ENCODE results near the gene DEPDC4. TPM values are rescaled to one million over a fixed set of nuclear protein-coding genes. Genes with fewer than 3 reads are reported as not detected.
"Not testable (repeated sequence)": the region's sequence is repeated elsewhere in the genome, so short reads cannot be mapped to it uniquely, and the experiment has no call there.

DEPDC4 gene
- total and polyA plus RNA-seq, 2 of the 13 experiments (the other 11 are each of a cell fraction or from before 2014, with no cell fraction given): 2.2 to 5.7 TPM

- H3K9ac ChIP-seq (ENCODE audit: insufficient read depth, low read depth, low read length); FAIRE-seq; H4K20me1 ChIP-seq (ENCODE audit: insufficient read depth, low read length); H2AFZ ChIP-seq (ENCODE audit: low read length); H3K9me3 ChIP-seq (ENCODE audit: low read length); POLR2A ChIA-PET; DNase-seq (ENCODE audit: low spot score); H3K4me1 ChIP-seq (ENCODE audit: insufficient read depth, low read length); ATAC-seq; H3K79me2 ChIP-seq (ENCODE audit: insufficient read depth, low read length); H3K27me3 ChIP-seq (ENCODE audit: control insufficient read depth in 1 of 2, insufficient read depth in 2 of 2, low read length in 2 of 2); H3K4me2 ChIP-seq (ENCODE audit: low read depth, low read length); H3K4me3 ChIP-seq (replicated peaks in 1 of 3; ENCODE audit: insufficient read depth in 1 of 3, low read depth in 2 of 3, low read length in 3 of 3); BruUV-seq (replicated peaks); intact Hi-C loops (cut with micrococcal nuclease; ENCODE audit: unreplicated experiment); H3K27ac ChIP-seq (ENCODE audit: extremely low read length, insufficient read depth, low read length); in situ Hi-C loops (cut with HindIII; ENCODE audit: extremely low pct_ligation_motif_present, low pct_unique_long_range_greater_than_20kb); CTCF ChIA-PET (ENCODE audit: low intra/inter-chr PET ratio, low total read pairs): not testable (repeated sequence)
- no CpG with 5 or more reads among the region's 24 CpGs for WGBS (ENCODE audit: low lambda C conversion rate)
- peaks cover 1 to 26% of the 10 kb centered on the region in 2 experiments; a peak in 2 of 5 replicates for H3K36me3 ChIP-seq (replicated peaks in 1 of 2; ENCODE audit: control insufficient read depth in 1 of 2, insufficient read depth in 2 of 2, low read length in 2 of 2)
Observed at GRCh38 chr12:100294366-100294765, 27.5 kb upstream of the DEPDC4 start.

DNA sequence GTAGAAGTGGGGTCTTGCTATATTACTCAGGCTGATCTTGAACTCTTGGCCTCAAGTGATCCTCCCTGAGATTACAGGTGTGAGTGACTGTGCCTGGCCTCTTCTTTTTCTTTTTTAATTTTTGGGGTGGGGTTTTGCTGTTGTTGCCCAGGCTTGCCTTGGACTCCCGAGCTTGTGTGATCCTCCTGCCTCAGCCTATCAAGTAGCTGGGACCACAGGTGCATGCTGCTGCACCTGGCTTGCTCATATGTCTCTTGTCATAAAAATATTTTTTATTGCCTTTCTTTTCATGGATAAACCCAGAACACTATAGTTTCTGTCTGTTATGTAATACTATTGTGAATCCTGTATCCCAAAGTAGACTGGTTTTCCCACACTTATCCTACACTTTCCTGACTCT, 26.1 kb upstream of the DEPDC4 start:
- intact Hi-C loops (cut with micrococcal nuclease; ENCODE audit: unreplicated experiment) (no loop called here), in situ Hi-C loops (cut with HindIII; ENCODE audit: extremely low pct_ligation_motif_present, low pct_unique_long_range_greater_than_20kb) (no loop called here)
- peaks cover 1 to 20% of the 10 kb centered on the region in 2 experiments; a peak in 2 of 5 replicates for H3K36me3 ChIP-seq (replicated peaks in 1 of 2; ENCODE audit: control insufficient read depth in 1 of 2, insufficient read depth in 2 of 2, low read length in 2 of 2)
- FAIRE-seq: no peak
- POLR2A ChIA-PET: no interaction called here
- 85% methylated on average over 1 of the region's 1 CpG for WGBS (ENCODE audit: low lambda C conversion rate)
- H3K4me3 ChIP-seq (replicated peaks in 1 of 3; ENCODE audit: insufficient read depth in 1 of 3, low read depth in 2 of 3, low read length in 3 of 3): no peak overlapping the region
- no peak overlapping the region for H2AFZ ChIP-seq (ENCODE audit: low read length)
- H3K27ac ChIP-seq (ENCODE audit: extremely low read length, insufficient read depth, low read length): no peak overlapping the region
- H3K9me3 ChIP-seq (ENCODE audit: low read length): no peaks in the 10 kb centered on the region
- no peak for ATAC-seq
- no peak for DNase-seq (ENCODE audit: low spot score)
- H3K4me2 ChIP-seq (ENCODE audit: low read depth, low read length): no peak overlapping the region
- no peak overlapping the region for H3K9ac ChIP-seq (ENCODE audit: insufficient read depth, low read depth, low read length)
- no peaks in the 10 kb centered on the region for H4K20me1 ChIP-seq (ENCODE audit: insufficient read depth, low read length)
- no peaks in the 10 kb centered on the region for H3K79me2 ChIP-seq (ENCODE audit: insufficient read depth, low read length)
- CTCF ChIA-PET (ENCODE audit: low intra/inter-chr PET ratio, low total read pairs): no interaction called here
- BruUV-seq (replicated peaks): no TSS peak
- no peaks in the 10 kb centered on the region for H3K4me1 ChIP-seq (ENCODE audit: insufficient read depth, low read length)
- H3K27me3 ChIP-seq (ENCODE audit: control insufficient read depth in 1 of 2, insufficient read depth in 2 of 2, low read length in 2 of 2): no peaks in the 10 kb centered on the region
- TF ChIP-seq MTF1 (CRISPR knock-in tag; IDR thresholded peaks at IDR 0.05) (no peak), PHF20 (CRISPR knock-in tag; IDR thresholded peaks at IDR 0.05) (no peak), CCAR2 (optimal IDR thresholded peaks at IDR 0.05; ENCODE audit: low read depth, low read length) (no peak), AKNA (CRISPR knock-in tag; IDR thresholded peaks at IDR 0.05; ENCODE audit: borderline replicate concordance) (no peak), CEBPG (CRISPR knock-in tag; IDR thresholded peaks at IDR 0.05) (no peak), ZFYVE20 (CRISPR knock-in tag; IDR thresholded peaks at IDR 0.05; ENCODE audit: borderline replicate concordance, low read depth) (no peak), ZNF121 (CRISPR knock-in tag; IDR thresholded peaks at IDR 0.05) (no peak), ZNF746 (CRISPR knock-in tag; IDR thresholded peaks at IDR 0.05) (no peak)
- TF ChIP-seq, protein P1, sequence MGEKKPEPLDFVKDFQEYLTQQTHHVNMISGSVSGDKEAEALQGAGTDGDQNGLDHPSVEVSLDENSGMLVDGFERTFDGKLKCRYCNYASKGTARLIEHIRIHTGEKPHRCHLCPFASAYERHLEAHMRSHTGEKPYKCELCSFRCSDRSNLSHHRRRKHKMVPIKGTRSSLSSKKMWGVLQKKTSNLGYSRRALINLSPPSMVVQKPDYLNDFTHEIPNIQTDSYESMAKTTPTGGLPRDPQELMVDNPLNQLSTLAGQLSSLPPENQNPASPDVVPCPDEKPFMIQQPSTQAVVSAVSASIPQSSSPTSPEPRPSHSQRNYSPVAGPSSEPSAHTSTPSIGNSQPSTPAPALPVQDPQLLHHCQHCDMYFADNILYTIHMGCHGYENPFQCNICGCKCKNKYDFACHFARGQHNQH (CRISPR knock-in tag; IDR thresholded peaks at IDR 0.05): no peak
